Left ventricle myocardium inferior (tissue), 1 donor: Measurements from ENCODE around the gene TFDP2. TPM values are rescaled to one million over a fixed set of nuclear protein-coding genes. Genes with fewer than 3 reads are reported as not detected.

Source experiments
- DNase-seq: peaks from one replicate; pipeline ENCODE4 v3.0.0-alpha.2; 2020
- H3K27ac ChIP-seq: fragments of 200-600 bp; replicated peaks from 2 replicates; pipeline ENCODE4 v1.8.0; 2021
- H3K27me3 ChIP-seq: fragments of 200-600 bp; 2 replicates; pipeline ENCODE4 v1.8.0; 2021; ENCODE audit warnings: low read depth
- H3K36me3 ChIP-seq: fragments of 200-600 bp; 2 replicates; pipeline ENCODE4 v1.8.0; 2021
- H3K4me1 ChIP-seq: fragments of 200-600 bp; 2 replicates; pipeline ENCODE4 v1.8.0; 2021
- H3K4me3 ChIP-seq: fragments of 200-600 bp; 2 replicates; pipeline ENCODE4 v1.8.0; 2021; ENCODE audit warnings: mild to moderate bottlenecking, moderate library complexity
- H3K9me3 ChIP-seq: fragments of 200-600 bp; replicated peaks from 2 replicates; pipeline ENCODE4 v1.8.0; 2021
- intact Hi-C: fragments of 100-400 bp; cut with micrococcal nuclease; formaldehyde crosslinking; loops from one replicate; pipeline ENCODE4 v1.11.0; 2022
- total RNA-seq: library from RNA; stranded (reverse); fragmentation: NEBNext Ultra II Directional; extraction: Animal tissue kit (Norgen Biotek cat#: 25700); gene quantifications from one replicate; pipeline ENCODE4 v1.2.1, GENCODE V29; 2021
- TF ChIP-seq, protein P1 (sequence below): fragments of 200-600 bp; IDR thresholded peaks from 2 replicates; pipeline ENCODE4 v1.8.0; 2021; ENCODE audit warnings: antibody characterized with exemption, mild to moderate bottlenecking, borderline replicate concordance
- donor health status: DM: no; HTN: yes; CAD: no; lungs with severe emphysema.

Gene TFDP2
- total RNA-seq, 1 donor from 2014 or later: 67.1 TPM

DNA sequence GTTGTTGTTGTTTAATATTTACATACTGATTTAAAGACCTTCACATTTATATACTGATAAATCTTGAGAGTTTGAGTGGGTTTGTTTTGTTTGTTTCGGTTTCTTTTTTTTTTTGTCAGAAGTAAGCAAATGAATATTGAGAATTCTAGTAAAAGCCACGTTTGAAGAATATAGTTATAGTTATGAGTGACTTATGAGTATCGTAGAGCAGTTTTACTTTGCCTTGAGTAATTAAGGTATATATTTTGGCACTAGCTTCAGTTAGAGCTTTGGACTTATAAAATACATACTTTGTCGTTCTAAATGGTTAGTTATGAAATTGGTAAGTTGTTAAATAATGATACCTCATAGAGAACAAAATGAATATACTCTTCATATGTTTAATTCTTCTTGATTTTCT lies 245.1 kb downstream of the TFDP2 start:
- intact Hi-C loops: loop anchor here (10.0 kb wide), 1 partner anchor 119 kb away; no protein-coding TSS in a partner anchor
- peaks cover 46% of the 10 kb centered on the region for H3K36me3 ChIP-seq
- H3K9me3 ChIP-seq: peaks cover 7% of the 10 kb centered on the region
- H3K27me3 ChIP-seq: no peaks in the 10 kb centered on the region
- no peak for DNase-seq
- TF ChIP-seq, protein P1, sequence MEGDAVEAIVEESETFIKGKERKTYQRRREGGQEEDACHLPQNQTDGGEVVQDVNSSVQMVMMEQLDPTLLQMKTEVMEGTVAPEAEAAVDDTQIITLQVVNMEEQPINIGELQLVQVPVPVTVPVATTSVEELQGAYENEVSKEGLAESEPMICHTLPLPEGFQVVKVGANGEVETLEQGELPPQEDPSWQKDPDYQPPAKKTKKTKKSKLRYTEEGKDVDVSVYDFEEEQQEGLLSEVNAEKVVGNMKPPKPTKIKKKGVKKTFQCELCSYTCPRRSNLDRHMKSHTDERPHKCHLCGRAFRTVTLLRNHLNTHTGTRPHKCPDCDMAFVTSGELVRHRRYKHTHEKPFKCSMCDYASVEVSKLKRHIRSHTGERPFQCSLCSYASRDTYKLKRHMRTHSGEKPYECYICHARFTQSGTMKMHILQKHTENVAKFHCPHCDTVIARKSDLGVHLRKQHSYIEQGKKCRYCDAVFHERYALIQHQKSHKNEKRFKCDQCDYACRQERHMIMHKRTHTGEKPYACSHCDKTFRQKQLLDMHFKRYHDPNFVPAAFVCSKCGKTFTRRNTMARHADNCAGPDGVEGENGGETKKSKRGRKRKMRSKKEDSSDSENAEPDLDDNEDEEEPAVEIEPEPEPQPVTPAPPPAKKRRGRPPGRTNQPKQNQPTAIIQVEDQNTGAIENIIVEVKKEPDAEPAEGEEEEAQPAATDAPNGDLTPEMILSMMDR: no peak
- H3K27ac ChIP-seq: no peak overlapping the region
- no peak overlapping the region for H3K4me3 ChIP-seq
- no peaks in the 10 kb centered on the region for H3K4me1 ChIP-seq

GRCh38 chr3:141901914-141902313 lies 247.4 kb downstream of the TFDP2 start:
- DNase-seq: no peak
- intact Hi-C loops: loop anchor here (10.0 kb wide), 1 partner anchor 117 kb away; no protein-coding TSS in a partner anchor
- H3K9me3 ChIP-seq: peaks cover 7% of the 10 kb centered on the region
- peaks cover 32% of the 10 kb centered on the region for H3K36me3 ChIP-seq
- no peaks in the 10 kb centered on the region for H3K27me3 ChIP-seq
- no peak overlapping the region for H3K4me3 ChIP-seq
- TF ChIP-seq, protein P1: no peak
- H3K27ac ChIP-seq: no peak overlapping the region
- H3K4me1 ChIP-seq: no peaks in the 10 kb centered on the region

GRCh38 chr3:141900343-141900742 lies 249.0 kb downstream of the TFDP2 start:
- Histone ChIP-seq H3K9me3 (peaks cover 7% of the 10 kb centered on the region), H3K4me3 (no peak overlapping the region), H3K36me3 (peaks cover 21% of the 10 kb centered on the region), H3K4me1 (no peaks in the 10 kb centered on the region), H3K27ac (no peak overlapping the region), H3K27me3 (no peaks in the 10 kb centered on the region)
- DNase-seq: no peak
- intact Hi-C loops: loop anchor here (10.0 kb wide), 1 partner anchor 116 kb away; no protein-coding TSS in a partner anchor
- TF ChIP-seq, protein P1: no peak

- DNase-seq: no peak
- Histone ChIP-seq H3K27me3 (no peaks in the 10 kb centered on the region), H3K9me3 (peaks cover 7% of the 10 kb centered on the region), H3K36me3 (peaks cover 20% of the 10 kb centered on the region), H3K4me1 (no peaks in the 10 kb centered on the region), H3K4me3 (no peak overlapping the region), H3K27ac (no peak overlapping the region)
- intact Hi-C loops: no loop called here
- TF ChIP-seq, protein P1: no peak
Observed at GRCh38 chr3:141898908-141899307, 250.4 kb downstream of the TFDP2 start.

GRCh38 chr3:141895731-141896130 lies 253.6 kb downstream of the TFDP2 start:
- Histone ChIP-seq H3K27me3 (no peaks in the 10 kb centered on the region), H3K27ac (no peak overlapping the region), H3K4me3 (no peak overlapping the region), H3K9me3 (peaks cover 7% of the 10 kb centered on the region), H3K4me1 (no peaks in the 10 kb centered on the region), H3K36me3 (peaks cover 15% of the 10 kb centered on the region)
- TF ChIP-seq, protein P1: no peak
- intact Hi-C loops: no loop called here
- DNase-seq: no peak
